ENCODE measurements around the gene HOXB3. TPM values are rescaled to one million over a fixed set of nuclear protein-coding genes. Genes with fewer than 3 reads are reported as not detected.

Gene HOXB3
- total RNA-seq, 1 experiment from 2014 or later: not detected

DNA sequence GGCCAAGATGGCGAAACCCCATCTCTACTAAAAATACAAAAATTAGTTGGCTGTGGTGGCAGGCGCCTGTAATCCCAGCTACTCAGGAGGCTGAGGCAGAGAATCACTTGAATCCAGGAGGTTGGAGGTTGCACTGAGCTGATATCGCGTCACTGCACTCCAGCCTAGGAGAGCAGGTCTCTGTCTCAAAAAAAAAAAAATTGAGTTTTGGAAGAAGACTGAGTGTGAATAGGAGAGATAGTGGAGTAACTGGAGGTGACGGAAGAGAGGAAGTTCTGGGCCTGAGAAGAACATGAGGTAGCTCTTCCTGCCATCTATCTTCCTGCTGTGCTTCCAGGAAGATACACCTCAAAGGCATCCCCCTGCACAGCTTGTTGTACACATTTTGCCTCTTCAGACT lies 70.6 kb downstream of the HOXB3 start:
- no peak overlapping the region for H3K27ac Mint-ChIP-seq
- H3K4me1 Mint-ChIP-seq: peaks cover 48 to 52% of the 10 kb centered on the region in 2 experiments
- H2AK5ac ChIP-seq (ENCODE audit: insufficient read length, low read length): no peak overlapping the region
- H3K27ac ChIP-seq (ENCODE audit: insufficient read length, low read depth, low read length): no peak overlapping the region
- H3T11ph ChIP-seq (ENCODE audit: low read length): no peak overlapping the region
- WGBS (ENCODE audit: extremely low coverage, insufficient read length, low lambda C conversion rate): no CpG with 5 or more reads among the region's 5 CpGs
- H3K56ac ChIP-seq (ENCODE audit: insufficient read length, low read depth, low read length): no peak overlapping the region
- H4K8ac ChIP-seq (replicated peaks; ENCODE audit: insufficient read length, low read depth, low read length): no peak overlapping the region
- H3K23me2 ChIP-seq (ENCODE audit: insufficient read length, low read depth, low read length, poor library complexity, severe bottlenecking): no peaks in the 10 kb centered on the region
- no peak for DNase-seq
- peaks cover 100% of the 10 kb centered on the region for H3K27me3 Mint-ChIP-seq (ENCODE audit: low read depth)
- H2BK12ac ChIP-seq (ENCODE audit: insufficient read length, low read depth, low read length): no peak overlapping the region
- no peaks in the 10 kb centered on the region for H3K9me3 ChIP-seq (ENCODE audit: control insufficient read depth, low read depth, low read length)
- no peaks in the 10 kb centered on the region for H4K20me1 ChIP-seq (ENCODE audit: control insufficient read depth, insufficient read depth, insufficient read length)
- no peak overlapping the region for H4K5ac ChIP-seq (ENCODE audit: insufficient read length, low read depth, low read length)
- peaks cover 0 to 2% (median 0%) of the 10 kb centered on the region in 3 experiments; a peak in 1 of 7 replicates for H3K36me3 Mint-ChIP-seq (ENCODE audit: insufficient read depth in 1 of 3, low read depth in 3 of 3)
- TF ChIP-seq, protein P1, sequence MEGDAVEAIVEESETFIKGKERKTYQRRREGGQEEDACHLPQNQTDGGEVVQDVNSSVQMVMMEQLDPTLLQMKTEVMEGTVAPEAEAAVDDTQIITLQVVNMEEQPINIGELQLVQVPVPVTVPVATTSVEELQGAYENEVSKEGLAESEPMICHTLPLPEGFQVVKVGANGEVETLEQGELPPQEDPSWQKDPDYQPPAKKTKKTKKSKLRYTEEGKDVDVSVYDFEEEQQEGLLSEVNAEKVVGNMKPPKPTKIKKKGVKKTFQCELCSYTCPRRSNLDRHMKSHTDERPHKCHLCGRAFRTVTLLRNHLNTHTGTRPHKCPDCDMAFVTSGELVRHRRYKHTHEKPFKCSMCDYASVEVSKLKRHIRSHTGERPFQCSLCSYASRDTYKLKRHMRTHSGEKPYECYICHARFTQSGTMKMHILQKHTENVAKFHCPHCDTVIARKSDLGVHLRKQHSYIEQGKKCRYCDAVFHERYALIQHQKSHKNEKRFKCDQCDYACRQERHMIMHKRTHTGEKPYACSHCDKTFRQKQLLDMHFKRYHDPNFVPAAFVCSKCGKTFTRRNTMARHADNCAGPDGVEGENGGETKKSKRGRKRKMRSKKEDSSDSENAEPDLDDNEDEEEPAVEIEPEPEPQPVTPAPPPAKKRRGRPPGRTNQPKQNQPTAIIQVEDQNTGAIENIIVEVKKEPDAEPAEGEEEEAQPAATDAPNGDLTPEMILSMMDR (conservative IDR thresholded peaks at IDR 0.05): no peak
- H2BK15ac ChIP-seq (ENCODE audit: low read depth, low read length): no peak overlapping the region
- no peak overlapping the region for H2BK120ac ChIP-seq (ENCODE audit: low read depth, low read length, poor library complexity, severe bottlenecking)
- peak overlapping the region in 1 of 2 experiments; percentile 0; a peak in 1 of 5 replicates for H3K4me3 Mint-ChIP-seq
- H3K4me1 ChIP-seq (ENCODE audit: insufficient read depth, low read length): peaks cover 11% of the 10 kb centered on the region
- peaks cover 0 to 17% of the 10 kb centered on the region in 2 experiments; a peak in 3 of 5 replicates for H3K9me3 Mint-ChIP-seq
- H3K79me1 ChIP-seq (ENCODE audit: insufficient read depth, low read depth, low read length, poor library complexity, severe bottlenecking): no peaks in the 10 kb centered on the region
- no peak overlapping the region for H3K4ac ChIP-seq (ENCODE audit: low read depth, low read length)
- no peak overlapping the region for H3K4me2 ChIP-seq (ENCODE audit: insufficient read depth, insufficient read length, low read length)
- no peak overlapping the region for H3K18ac ChIP-seq (ENCODE audit: insufficient read length, low read depth, low read length)
- no peak overlapping the region for H3K9ac ChIP-seq (ENCODE audit: extremely low read depth, insufficient read length, low read length)
- no peak overlapping the region for H3K23ac ChIP-seq (ENCODE audit: insufficient read length, low read depth, low read length)
- H2AFZ ChIP-seq (ENCODE audit: low read length): no peak overlapping the region
- H3K14ac ChIP-seq (ENCODE audit: insufficient read depth, low read length): no peak overlapping the region
- no peak overlapping the region for H4K91ac ChIP-seq (ENCODE audit: insufficient read length, low read depth, low read length)
- H2BK20ac ChIP-seq (ENCODE audit: low read depth, low read length, poor library complexity, severe bottlenecking): no peak overlapping the region
- H3K79me2 ChIP-seq (ENCODE audit: insufficient read depth, low read length): no peaks in the 10 kb centered on the region
- peaks cover 24% of the 10 kb centered on the region; the same call in 1 of the 2 replicates for H3K27me3 ChIP-seq (ENCODE audit: insufficient read depth, low read length)
- H2BK5ac ChIP-seq (ENCODE audit: insufficient read length, low read length): no peak overlapping the region
